NCI-H1436 treated with DMSO at 0.1 percent for 48 hours (cell line): Measurements from ENCODE around the gene TTC9.
A peak's percentile ranks its signal among the peaks of the same experiment; 100 is the strongest.

Source experiments
- DNase-seq: peaks from one replicate; lab custom pipeline; 2025; lab: John Stamatoyannopoulos, UW

Gene TTC9

GRCh38 chr14:70641548-70642302 is at the start of gene TTC9:
Gene TTC9, plus strand, starts transcription at chr14:70641916. Its CDS starts 214 bp downstream, at chr14:70642130.
- no peak for DNase-seq

GRCh38 chr14:70594461-70594860 is 47.3 kb upstream of the TTC9 start:
- no peak for DNase-seq

- no peak for DNase-seq
These were observed 46.1 kb upstream of the TTC9 start for GRCh38 chr14:70595443-70596185.

GRCh38 chr14:70597731-70598130 is 44.0 kb upstream of the TTC9 start:
- DNase-seq, result no peak

GRCh38 chr14:70599345-70599744 is 42.4 kb upstream of the TTC9 start:
- no peak for DNase-seq

- peak; percentile 56 for DNase-seq
These were observed 41.1 kb upstream of the TTC9 start, which contains the start of gene MED6 for GRCh38 chr14:70600382-70601157. Gene MED6, minus strand, starts transcription at chr14:70600655. Its CDS starts 18 bp downstream, at chr14:70600637.

GRCh38 chr14:70601162-70601561 is 40.6 kb upstream of the TTC9 start:
- no peak for DNase-seq

- no peak for DNase-seq
These were observed 39.5 kb upstream of the TTC9 start for GRCh38 chr14:70602254-70602653.

GRCh38 chr14:70611216-70611615 is 30.5 kb upstream of the TTC9 start:
- DNase-seq, result no peak

- DNase-seq, result no peak
These were observed 25.1 kb upstream of the TTC9 start for GRCh38 chr14:70616646-70617045.

- DNase-seq, result no peak
These were observed 23.4 kb upstream of the TTC9 start for GRCh38 chr14:70618314-70618713.

GRCh38 chr14:70619708-70620107 is 22.0 kb upstream of the TTC9 start:
- no peak for DNase-seq

- peak; percentile 7 for DNase-seq
These were observed 19.5 kb upstream of the TTC9 start for GRCh38 chr14:70622111-70622712.

GRCh38 chr14:70624972-70625371 is 16.7 kb upstream of the TTC9 start:
- DNase-seq, result no peak

GRCh38 chr14:70631948-70632347 is 9.8 kb upstream of the TTC9 start:
- no peak for DNase-seq

GRCh38 chr14:70635971-70636595 is 5.6 kb upstream of the TTC9 start:
- DNase-seq, result no peak

GRCh38 chr14:70638416-70638815 is 3.3 kb upstream of the TTC9 start:
- no peak for DNase-seq

- peak; percentile 5 for DNase-seq
These were observed 673 bp upstream of the TTC9 start for GRCh38 chr14:70640938-70641547.

GRCh38 chr14:70642303-70643235 is 853 bp downstream of the TTC9 start:
- peak; percentile 1 for DNase-seq

GRCh38 chr14:70643967-70644366 is 2.3 kb downstream of the TTC9 start:
- no peak for DNase-seq
